Muscle of leg (tissue), 11 donors: ENCODE data around the gene F10. TPM values are rescaled to one million over a fixed set of nuclear protein-coding genes. Genes with fewer than 3 reads are reported as not detected.
"Not testable (repeated sequence)": the region's sequence is repeated elsewhere in the genome, so short reads cannot be mapped to it uniquely, and the experiment has no call there.

ENCODE experiments used
- DNase-seq: peaks from one replicate; pipeline ENCODE4 v3.0.0; 2013
- H3K27ac ChIP-seq: one replicate; pipeline ENCODE4 v1.5.1; 2013; ENCODE audit warnings: mild to moderate bottlenecking, low read length, control low read depth
- H3K27me3 ChIP-seq: one replicate; pipeline ENCODE4 v1.6.1; 2013; ENCODE audit warnings: low read length; ENCODE audit not compliant: control insufficient read depth, insufficient read depth
- H3K36me3 ChIP-seq: one replicate; pipeline ENCODE4 v1.6.1; 2013; ENCODE audit warnings: low read length; ENCODE audit not compliant: control insufficient read depth, insufficient read depth
- H3K4me1 ChIP-seq: one replicate; pipeline ENCODE4 v1.6.1; 2013; ENCODE audit warnings: low read length; ENCODE audit not compliant: control insufficient read depth, insufficient read depth
- H3K4me3 ChIP-seq: one replicate; pipeline ENCODE4 v1.5.1; 2013; ENCODE audit warnings: low read length, control low read depth
- H3K9me3 ChIP-seq: replicated peaks from 2 replicates; pipeline ENCODE4 v1.6.1; 2013; ENCODE audit warnings: low read depth, low read length; ENCODE audit not compliant: control insufficient read depth
- WGBS: methylation state at CpG from one replicate; pipeline ENCODE4 v1.1.5; 2013; ENCODE audit warnings: missing lambda C conversion rate; ENCODE audit not compliant: insufficient coverage; 5-methylcytosine and 5-hydroxymethylcytosine counted together
- polyA plus RNA-seq, 8 donors: library from polyadenylated mRNA; unstranded; fragments of 120-200 nt; gene quantifications; one replicate each; pipeline versions ENCODE4 v1.2.1 to v1.2.3, GENCODE V29; 2013; ENCODE audit warnings: inconsistent platforms in 1 of 8, low replicate concordance in 1 of 8; ENCODE audit not compliant: insufficient read length in 8 of 8, insufficient read depth in 1 of 8
- total RNA-seq: library from RNA; stranded (reverse); fragments of 120-200 nt; gene quantifications from one replicate; pipeline ENCODE4 v1.2.4, GENCODE V29; 2013

Gene F10
- total and polyA plus RNA-seq, 9 donors: 6.7 to 41.0 (median 14.8) TPM

- WGBS: 40% methylated on average over 1 of the region's 13 CpGs
- not testable (repeated sequence) for DNase-seq
Observed at GRCh38 chr13:113161975-113162374, 39.4 kb downstream of the F10 start.

GRCh38 chr13:113162783-113163685, 40.4 kb downstream of the F10 start:
- Histone ChIP-seq H3K9me3 (no peaks in the 10 kb centered on the region), H3K4me1 (peaks cover 14% of the 10 kb centered on the region), H3K27ac (no peak overlapping the region), H3K4me3 (no peak overlapping the region), H3K36me3 (no peaks in the 10 kb centered on the region), H3K27me3 (peaks cover 20% of the 10 kb centered on the region)
- 25% methylated on average over 22 of the region's 25 CpGs for WGBS
- peak; percentile 46 for DNase-seq

More at GRCh38 chr13:113161975-113162374, 39.4 kb downstream of the F10 start:
- H3K27ac ChIP-seq, H3K9me3 ChIP-seq, H3K36me3 ChIP-seq, H3K4me3 ChIP-seq: not testable (repeated sequence)
- Histone ChIP-seq H3K27me3 (peaks cover 20% of the 10 kb centered on the region), H3K4me1 (peaks cover 14% of the 10 kb centered on the region)

- DNase-seq: no peak
- peaks cover 7% of the 10 kb centered on the region for H3K36me3 ChIP-seq
- 73% methylated on average over 11 of the region's 12 CpGs for WGBS
Observed at GRCh38 chr13:113164492-113164891, 41.9 kb downstream of the F10 start.

GRCh38 chr13:113166266-113166665, 43.7 kb downstream of the F10 start:
- peaks cover 13% of the 10 kb centered on the region for H3K36me3 ChIP-seq
- 86% methylated on average over 4 of the region's 10 CpGs for WGBS
- H3K4me1 ChIP-seq: peaks cover 11% of the 10 kb centered on the region
- peaks cover 15% of the 10 kb centered on the region for H3K27me3 ChIP-seq
- H3K27ac ChIP-seq: no peak overlapping the region
- H3K9me3 ChIP-seq: no peaks in the 10 kb centered on the region
- H3K4me3 ChIP-seq: no peak overlapping the region
- no peak for DNase-seq

More at GRCh38 chr13:113164492-113164891, 41.9 kb downstream of the F10 start:
- no peak overlapping the region for H3K4me3 ChIP-seq
- H3K9me3 ChIP-seq: no peaks in the 10 kb centered on the region
- no peak overlapping the region for H3K27ac ChIP-seq
- peaks cover 20% of the 10 kb centered on the region for H3K27me3 ChIP-seq
- H3K4me1 ChIP-seq: peaks cover 11% of the 10 kb centered on the region

- DNase-seq: no peak
- Histone ChIP-seq H3K36me3 (peaks cover 18% of the 10 kb centered on the region), H3K27me3 (peaks cover 12% of the 10 kb centered on the region), H3K4me3 (no peak overlapping the region), H3K9me3 (no peaks in the 10 kb centered on the region), H3K27ac (no peak overlapping the region), H3K4me1 (peaks cover 11% of the 10 kb centered on the region)
- WGBS: 88% methylated on average over 3 of the region's 5 CpGs
Observed at GRCh38 chr13:113166681-113167080, 44.1 kb downstream of the F10 start.

GRCh38 chr13:113167155-113167554, 44.6 kb downstream of the F10 start:
- Histone ChIP-seq H3K4me1 (peaks cover 11% of the 10 kb centered on the region), H3K9me3 (no peaks in the 10 kb centered on the region), H3K4me3 (no peak overlapping the region), H3K27ac (no peak overlapping the region), H3K36me3 (peaks cover 22% of the 10 kb centered on the region), H3K27me3 (peaks cover 12% of the 10 kb centered on the region)
- WGBS: 83% methylated on average over 5 of the region's 10 CpGs
- no peak for DNase-seq

GRCh38 chr13:113167575-113167974, 45.0 kb downstream of the F10 start:
- no peak for DNase-seq
- H3K9me3 ChIP-seq: no peaks in the 10 kb centered on the region
- no CpG with 5 or more reads among the region's 3 CpGs for WGBS
- peaks cover 11% of the 10 kb centered on the region for H3K4me1 ChIP-seq
- peaks cover 26% of the 10 kb centered on the region for H3K36me3 ChIP-seq
- peaks cover 11% of the 10 kb centered on the region for H3K27me3 ChIP-seq
- no peak overlapping the region for H3K27ac ChIP-seq
- no peak overlapping the region for H3K4me3 ChIP-seq

GRCh38 chr13:113168211-113168610, 45.6 kb downstream of the F10 start:
- H3K27me3 ChIP-seq: peaks cover 5% of the 10 kb centered on the region
- H3K4me3 ChIP-seq: no peak overlapping the region
- WGBS: 100% methylated on average over 3 of the region's 7 CpGs
- H3K9me3 ChIP-seq: no peaks in the 10 kb centered on the region
- peaks cover 5% of the 10 kb centered on the region for H3K4me1 ChIP-seq
- peaks cover 31% of the 10 kb centered on the region for H3K36me3 ChIP-seq
- DNase-seq: no peak
- H3K27ac ChIP-seq: no peak overlapping the region

- H3K9me3 ChIP-seq: no peaks in the 10 kb centered on the region
- no peak overlapping the region for H3K27ac ChIP-seq
- 95% methylated on average over 6 of the region's 13 CpGs for WGBS
- H3K4me3 ChIP-seq: no peak overlapping the region
- peaks cover 38% of the 10 kb centered on the region for H3K36me3 ChIP-seq
- no peak for DNase-seq
- H3K4me1 ChIP-seq: no peaks in the 10 kb centered on the region
- H3K27me3 ChIP-seq: no peaks in the 10 kb centered on the region
Observed at GRCh38 chr13:113169277-113170272, 47.0 kb downstream of the F10 start.

- H3K4me3 ChIP-seq: no peak overlapping the region
- no peaks in the 10 kb centered on the region for H3K9me3 ChIP-seq
- 95% methylated on average over 3 of the region's 5 CpGs for WGBS
- H3K27ac ChIP-seq: no peak overlapping the region
- H3K36me3 ChIP-seq: peaks cover 48% of the 10 kb centered on the region
- DNase-seq: no peak
- no peaks in the 10 kb centered on the region for H3K27me3 ChIP-seq
- no peaks in the 10 kb centered on the region for H3K4me1 ChIP-seq
Observed at GRCh38 chr13:113170511-113170910, 47.9 kb downstream of the F10 start.
